ENCODE results near the gene QSOX2. TPM values are rescaled to one million over a fixed set of nuclear protein-coding genes. Genes with fewer than 3 reads are reported as not detected.

QSOX2 gene
- total RNA-seq, 1 donor from 2014 or later, result 6.1 TPM

DNA sequence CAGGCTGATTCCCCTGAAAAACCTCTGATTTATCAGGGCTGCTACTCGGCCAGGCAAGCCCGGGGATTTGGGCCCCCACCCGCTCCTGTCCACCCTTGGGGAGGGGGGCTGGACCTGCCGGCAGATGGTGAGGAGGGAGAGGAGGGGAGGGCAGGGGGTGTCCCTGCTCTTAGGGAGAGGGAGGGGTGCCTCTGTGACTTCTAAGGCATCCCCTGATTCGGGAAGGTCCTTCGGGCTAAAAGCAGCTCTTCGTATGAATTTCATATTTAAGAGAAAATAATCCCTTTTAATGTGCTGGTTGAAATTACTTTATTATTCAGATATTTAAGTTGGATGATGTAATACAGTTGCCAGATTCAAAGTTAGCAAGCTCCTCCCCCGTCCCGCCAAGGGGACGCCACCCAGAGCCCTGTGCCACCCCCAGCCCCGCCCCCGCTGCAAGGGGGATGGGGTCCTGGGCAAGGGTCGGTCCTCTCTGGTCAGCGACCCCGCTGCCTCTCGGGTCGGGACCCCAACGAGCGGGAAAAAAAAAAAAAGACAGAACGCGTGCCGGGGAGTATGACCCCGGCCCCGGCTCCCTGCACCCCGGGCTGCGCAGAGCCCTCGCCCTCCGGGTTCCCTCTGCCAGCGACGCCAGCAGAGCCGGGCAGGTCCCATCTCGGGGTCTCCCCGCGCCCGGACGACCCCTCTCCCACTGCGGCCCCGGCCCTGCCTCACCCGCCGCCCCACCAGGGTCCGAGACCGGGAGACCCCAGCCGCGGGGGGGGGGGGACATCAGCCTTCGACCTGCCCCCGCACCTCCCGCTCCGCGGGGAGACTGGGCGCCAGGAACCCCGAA is 53.1 kb downstream of the QSOX2 start:
- H3K4me3 ChIP-seq, result no peak overlapping the region
- peaks cover 19% of the 10 kb centered on the region for H3K27me3 ChIP-seq
- TF ChIP-seq POLR2AphosphoS5 (IDR thresholded peaks at IDR 0.05; ENCODE audit: insufficient read depth in 1 of 2, low read depth in 1 of 2) (no peak), POLR2A (IDR thresholded peaks at IDR 0.05) (no peak)
- TF ChIP-seq, protein P1, sequence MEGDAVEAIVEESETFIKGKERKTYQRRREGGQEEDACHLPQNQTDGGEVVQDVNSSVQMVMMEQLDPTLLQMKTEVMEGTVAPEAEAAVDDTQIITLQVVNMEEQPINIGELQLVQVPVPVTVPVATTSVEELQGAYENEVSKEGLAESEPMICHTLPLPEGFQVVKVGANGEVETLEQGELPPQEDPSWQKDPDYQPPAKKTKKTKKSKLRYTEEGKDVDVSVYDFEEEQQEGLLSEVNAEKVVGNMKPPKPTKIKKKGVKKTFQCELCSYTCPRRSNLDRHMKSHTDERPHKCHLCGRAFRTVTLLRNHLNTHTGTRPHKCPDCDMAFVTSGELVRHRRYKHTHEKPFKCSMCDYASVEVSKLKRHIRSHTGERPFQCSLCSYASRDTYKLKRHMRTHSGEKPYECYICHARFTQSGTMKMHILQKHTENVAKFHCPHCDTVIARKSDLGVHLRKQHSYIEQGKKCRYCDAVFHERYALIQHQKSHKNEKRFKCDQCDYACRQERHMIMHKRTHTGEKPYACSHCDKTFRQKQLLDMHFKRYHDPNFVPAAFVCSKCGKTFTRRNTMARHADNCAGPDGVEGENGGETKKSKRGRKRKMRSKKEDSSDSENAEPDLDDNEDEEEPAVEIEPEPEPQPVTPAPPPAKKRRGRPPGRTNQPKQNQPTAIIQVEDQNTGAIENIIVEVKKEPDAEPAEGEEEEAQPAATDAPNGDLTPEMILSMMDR (IDR thresholded peaks at IDR 0.05), result no peak
- intact Hi-C loops (cut with DNase I), result no loop called here
- H3K9me3 ChIP-seq, result no peaks in the 10 kb centered on the region
- no peaks in the 10 kb centered on the region for H3K36me3 ChIP-seq
- peaks cover 8% of the 10 kb centered on the region for H3K4me1 ChIP-seq
- no peak for DNase-seq (ENCODE audit: extremely low spot score in 2 of 2)
- no peak overlapping the region for H3K27ac ChIP-seq

DNA sequence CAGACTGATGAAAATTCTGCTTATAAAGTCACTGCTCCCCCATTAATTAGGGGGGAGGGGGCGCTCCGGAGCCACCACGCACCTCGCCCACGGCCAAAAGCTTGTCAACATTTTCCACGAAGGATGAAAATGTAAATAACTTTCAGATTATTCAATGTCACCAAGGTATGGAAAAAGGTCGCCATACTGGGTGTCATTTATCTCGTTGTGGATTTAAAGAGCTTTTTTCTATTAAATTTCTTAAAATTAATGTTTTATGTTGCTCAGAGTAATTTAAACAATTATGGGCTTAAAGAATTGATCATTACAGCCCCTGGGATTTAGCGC is 53.7 kb downstream of the QSOX2 start:
- Histone ChIP-seq H3K36me3 (no peaks in the 10 kb centered on the region), H3K9me3 (no peaks in the 10 kb centered on the region), H3K4me1 (peaks cover 8% of the 10 kb centered on the region), H3K27me3 (peaks cover 19% of the 10 kb centered on the region), H3K4me3 (no peak overlapping the region), H3K27ac (no peak overlapping the region)
- TF ChIP-seq POLR2AphosphoS5 (IDR thresholded peaks at IDR 0.05; ENCODE audit: insufficient read depth in 1 of 2, low read depth in 1 of 2), result no peak
- TF ChIP-seq POLR2A (IDR thresholded peaks at IDR 0.05), result no peak
- TF ChIP-seq, protein P1 (IDR thresholded peaks at IDR 0.05), result no peak
- no peak for DNase-seq (ENCODE audit: extremely low spot score in 2 of 2)
- intact Hi-C loops (cut with DNase I), result no loop called here

DNA sequence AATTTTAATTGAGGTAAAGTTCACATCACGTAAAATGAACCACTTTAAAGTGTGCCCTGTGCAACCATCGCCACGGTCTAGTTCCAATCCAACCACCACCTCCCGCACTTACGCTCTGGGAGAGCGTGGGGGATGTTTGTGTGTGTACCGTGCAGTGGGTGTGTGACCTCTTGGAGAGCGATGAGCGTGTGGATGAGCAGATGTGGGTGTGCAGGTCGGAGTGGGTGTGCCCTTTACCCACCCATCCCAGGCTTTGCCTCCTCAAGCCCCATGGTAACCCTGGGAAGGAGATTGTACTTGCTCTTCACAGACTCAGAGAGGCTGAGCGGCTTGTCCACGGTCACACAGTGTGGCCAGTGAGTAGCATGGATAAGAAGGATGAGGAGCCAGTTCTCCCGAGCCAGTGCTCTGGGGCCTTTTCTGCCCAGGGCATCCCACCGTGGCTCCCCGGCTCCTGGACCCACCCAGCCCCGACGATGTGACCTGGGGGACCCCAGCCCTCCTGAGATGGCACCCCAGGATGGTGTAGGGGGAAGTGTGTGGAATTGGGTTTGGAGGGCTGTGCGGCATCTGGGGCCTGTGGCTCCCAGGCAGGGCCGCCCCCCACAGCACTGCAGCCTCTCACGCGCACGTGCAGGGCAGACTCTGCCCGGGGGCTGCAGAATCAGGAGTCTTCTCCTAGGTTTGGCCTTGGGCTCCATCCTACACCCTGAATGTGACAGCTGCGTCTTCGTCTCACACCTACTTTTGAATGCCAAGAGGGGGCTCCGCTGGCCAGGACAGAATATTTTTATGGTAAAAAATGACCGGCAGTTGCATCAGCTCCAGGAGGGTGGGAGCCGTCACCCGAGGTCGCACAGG is 54.3 kb downstream of the QSOX2 start:
- TF ChIP-seq, protein P1 (IDR thresholded peaks at IDR 0.05), result no peak
- TF ChIP-seq POLR2A (IDR thresholded peaks at IDR 0.05) (no peak), POLR2AphosphoS5 (IDR thresholded peaks at IDR 0.05; ENCODE audit: insufficient read depth in 1 of 2, low read depth in 1 of 2) (no peak)
- Histone ChIP-seq H3K27me3 (peaks cover 19% of the 10 kb centered on the region), H3K9me3 (no peaks in the 10 kb centered on the region), H3K4me3 (no peak overlapping the region), H3K36me3 (no peaks in the 10 kb centered on the region), H3K27ac (no peak overlapping the region), H3K4me1 (peaks cover 8% of the 10 kb centered on the region)
- intact Hi-C loops (cut with DNase I), result no loop called here
- no peak for DNase-seq (ENCODE audit: extremely low spot score in 2 of 2)

DNA sequence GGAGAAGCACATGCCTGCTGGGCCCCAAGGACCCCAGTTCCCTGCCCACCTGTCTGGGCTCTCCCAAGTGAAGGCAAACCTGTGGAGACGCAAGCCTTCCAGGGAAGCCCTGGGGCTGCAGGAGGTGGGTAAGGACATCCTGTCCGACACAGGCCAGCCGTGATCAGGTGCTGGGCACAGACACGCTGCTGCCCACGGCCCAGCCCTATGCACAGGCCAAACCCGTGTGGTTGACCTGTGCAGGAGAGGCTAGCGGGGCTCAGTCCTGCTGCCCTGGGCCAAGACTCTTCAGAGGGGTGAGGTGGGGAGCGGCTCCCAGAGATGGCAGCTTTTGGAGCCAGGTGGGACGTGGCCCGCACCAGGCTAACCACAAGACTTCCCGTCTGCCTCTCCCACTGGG is 55.0 kb downstream of the QSOX2 start:
- H3K27me3 ChIP-seq, result peaks cover 19% of the 10 kb centered on the region
- H3K4me1 ChIP-seq, result peaks cover 8% of the 10 kb centered on the region
- DNase-seq (ENCODE audit: extremely low spot score in 2 of 2), result no peak
- no peaks in the 10 kb centered on the region for H3K9me3 ChIP-seq
- TF ChIP-seq POLR2AphosphoS5 (IDR thresholded peaks at IDR 0.05; ENCODE audit: insufficient read depth in 1 of 2, low read depth in 1 of 2), result no peak
- no peak for TF ChIP-seq POLR2A (IDR thresholded peaks at IDR 0.05)
- TF ChIP-seq, protein P1 (IDR thresholded peaks at IDR 0.05), result no peak
- H3K36me3 ChIP-seq, result no peaks in the 10 kb centered on the region
- H3K4me3 ChIP-seq, result no peak overlapping the region
- intact Hi-C loops (cut with DNase I), result no loop called here
- H3K27ac ChIP-seq, result no peak overlapping the region
